HFF-Myc (cell line): ENCODE data around the gene DAGLB.
"Not testable (repeated sequence)": the region's sequence is repeated elsewhere in the genome, so short reads cannot be mapped to it uniquely, and the experiment has no call there.

Experiments used
- DNase-seq: peaks from one replicate; pipeline ENCODE4 v3.0.0-alpha.2; 2011; ENCODE audit warnings: low read depth; ENCODE audit errors: extremely low read depth
- H3K4me3 ChIP-seq: replicated peaks from 2 replicates; pipeline ENCODE4 v1.5.1; 2011; ENCODE audit warnings: low read depth, mild to moderate bottlenecking, control low read depth, low read length
- CTCF ChIP-seq: IDR thresholded peaks from 2 replicates; pipeline ENCODE4 v1.5.1; 2012; ENCODE audit warnings: mild to moderate bottlenecking, low read depth, low read length, control low read depth; ENCODE audit errors: missing control alignments

Gene DAGLB

GRCh38 chr7:6479067-6479466, 31.3 kb upstream of the DAGLB start:
- no peak for DNase-seq
- TF ChIP-seq CTCF: no peak
- H3K4me3 ChIP-seq: no peak overlapping the region

GRCh38 chr7:6478186-6478585, 30.4 kb upstream of the DAGLB start:
- no peak for TF ChIP-seq CTCF
- no peak overlapping the region for H3K4me3 ChIP-seq
- DNase-seq: no peak

GRCh38 chr7:6477318-6477660, 29.5 kb upstream of the DAGLB start:
- DNase-seq: no peak
- H3K4me3 ChIP-seq: no peak overlapping the region
- no peak for TF ChIP-seq CTCF

- H3K4me3 ChIP-seq: no peak overlapping the region
- no peak for DNase-seq
- no peak for TF ChIP-seq CTCF
Observed at GRCh38 chr7:6476596-6477317, 29.0 kb upstream of the DAGLB start.

GRCh38 chr7:6475433-6476186, 27.9 kb upstream of the DAGLB start:
- TF ChIP-seq CTCF: no peak
- DNase-seq: no peak
- no peak overlapping the region for H3K4me3 ChIP-seq

- DNase-seq: no peak
- no peak overlapping the region for H3K4me3 ChIP-seq
- no peak for TF ChIP-seq CTCF
Observed at GRCh38 chr7:6465862-6466261, 18.1 kb upstream of the DAGLB start.

GRCh38 chr7:6463609-6464008, 15.9 kb upstream of the DAGLB start:
- DNase-seq, H3K4me3 ChIP-seq: not testable (repeated sequence)
